Loucy (cell line): ENCODE results near the gene TRAPPC13.
"Not testable (repeated sequence)": the region's sequence is repeated elsewhere in the genome, so short reads cannot be mapped to it uniquely, and the experiment has no call there.

Experiments used
- H2AFZ ChIP-seq: fragments of 200-600 bp; sonication (generic); 2 replicates; pipeline ENCODE4 v1.6.0; 2016; ENCODE audit warnings: antibody characterized with exemption, mild to moderate bottlenecking, low read length, moderate library complexity
- H3F3A ChIP-seq: fragments of 200-600 bp; 2 replicates; pipeline ENCODE4 v1.6.0; 2016; ENCODE audit warnings: antibody characterized with exemption, low read depth, mild to moderate bottlenecking
- H3K27me3 ChIP-seq: fragments of 200-600 bp; sonication (generic); 2 replicates; pipeline ENCODE4 v1.6.1; 2014; ENCODE audit warnings: low read length, mild to moderate bottlenecking; ENCODE audit not compliant: insufficient read depth, poor library complexity, severe bottlenecking
- H3K36me3 ChIP-seq: fragments of 200-600 bp; sonication (generic); 2 replicates; pipeline ENCODE4 v1.6.1; 2016; ENCODE audit warnings: low read length; ENCODE audit not compliant: insufficient read depth
- H3K4me1 ChIP-seq: fragments of 200-600 bp; sonication (generic); 2 replicates; pipeline ENCODE4 v1.5.1; 2014; ENCODE audit warnings: low read length, mild to moderate bottlenecking; ENCODE audit not compliant: insufficient read depth, poor library complexity, severe bottlenecking
- H3K4me2 ChIP-seq: fragments of 200-600 bp; sonication (generic); 2 replicates; pipeline ENCODE4 v1.6.0; 2014; ENCODE audit warnings: antibody characterized with exemption, low read length, low read depth, mild to moderate bottlenecking; ENCODE audit not compliant: poor library complexity, severe bottlenecking
- H3K4me3 ChIP-seq: fragments of 200-600 bp; sonication (generic); 2 replicates; pipeline ENCODE4 v1.5.1; 2014; ENCODE audit warnings: low read length, mild to moderate bottlenecking, mixed read lengths; ENCODE audit not compliant: poor library complexity, severe bottlenecking
- H3K79me2 ChIP-seq: fragments of 200-600 bp; sonication (generic); 2 replicates; pipeline ENCODE4 v1.6.1; 2014; ENCODE audit warnings: low read length; ENCODE audit not compliant: insufficient read depth
- H3K9ac ChIP-seq: fragments of 200-600 bp; sonication (generic); 2 replicates; pipeline ENCODE4 v1.6.0; 2014; ENCODE audit warnings: mild to moderate bottlenecking, low read depth, low read length, moderate library complexity; ENCODE audit not compliant: poor library complexity, severe bottlenecking
- H3K9me2 ChIP-seq: fragments of 200-600 bp; sonication (generic); replicated peaks from 2 replicates; pipeline ENCODE4 v1.6.1; 2016; ENCODE audit warnings: low read depth, low read length, mixed read lengths
- H3K9me3 ChIP-seq: fragments of 200-600 bp; sonication (generic); 2 replicates; pipeline ENCODE4 v1.6.1; 2014; ENCODE audit warnings: mild to moderate bottlenecking, antibody characterized with exemption, low read length, low read depth; ENCODE audit not compliant: insufficient read depth
- H4K20me1 ChIP-seq: fragments of 200-600 bp; sonication (generic); 2 replicates; pipeline ENCODE4 v1.6.0; 2014; ENCODE audit warnings: antibody characterized with exemption, low read length, mild to moderate bottlenecking; ENCODE audit not compliant: insufficient read depth, poor library complexity, severe bottlenecking
- EZH2phosphoT487 ChIP-seq: fragments of 200-600 bp; IDR thresholded peaks from 2 replicates; pipeline ENCODE4 v1.6.1; 2018; ENCODE audit warnings: antibody characterized with exemption, mild to moderate bottlenecking, moderate library complexity, borderline replicate concordance
- TF ChIP-seq, protein P1 (sequence below): fragments of 200-600 bp; sonication (generic); conservative IDR thresholded peaks from 2 replicates; pipeline ENCODE4 v1.5.1; 2014; ENCODE audit warnings: mild to moderate bottlenecking, antibody characterized with exemption, low read length

The TRAPPC13 gene, protein sequence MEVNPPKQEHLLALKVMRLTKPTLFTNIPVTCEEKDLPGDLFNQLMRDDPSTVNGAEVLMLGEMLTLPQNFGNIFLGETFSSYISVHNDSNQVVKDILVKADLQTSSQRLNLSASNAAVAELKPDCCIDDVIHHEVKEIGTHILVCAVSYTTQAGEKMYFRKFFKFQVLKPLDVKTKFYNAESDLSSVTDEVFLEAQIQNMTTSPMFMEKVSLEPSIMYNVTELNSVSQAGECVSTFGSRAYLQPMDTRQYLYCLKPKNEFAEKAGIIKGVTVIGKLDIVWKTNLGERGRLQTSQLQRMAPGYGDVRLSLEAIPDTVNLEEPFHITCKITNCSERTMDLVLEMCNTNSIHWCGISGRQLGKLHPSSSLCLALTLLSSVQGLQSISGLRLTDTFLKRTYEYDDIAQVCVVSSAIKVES

DNA sequence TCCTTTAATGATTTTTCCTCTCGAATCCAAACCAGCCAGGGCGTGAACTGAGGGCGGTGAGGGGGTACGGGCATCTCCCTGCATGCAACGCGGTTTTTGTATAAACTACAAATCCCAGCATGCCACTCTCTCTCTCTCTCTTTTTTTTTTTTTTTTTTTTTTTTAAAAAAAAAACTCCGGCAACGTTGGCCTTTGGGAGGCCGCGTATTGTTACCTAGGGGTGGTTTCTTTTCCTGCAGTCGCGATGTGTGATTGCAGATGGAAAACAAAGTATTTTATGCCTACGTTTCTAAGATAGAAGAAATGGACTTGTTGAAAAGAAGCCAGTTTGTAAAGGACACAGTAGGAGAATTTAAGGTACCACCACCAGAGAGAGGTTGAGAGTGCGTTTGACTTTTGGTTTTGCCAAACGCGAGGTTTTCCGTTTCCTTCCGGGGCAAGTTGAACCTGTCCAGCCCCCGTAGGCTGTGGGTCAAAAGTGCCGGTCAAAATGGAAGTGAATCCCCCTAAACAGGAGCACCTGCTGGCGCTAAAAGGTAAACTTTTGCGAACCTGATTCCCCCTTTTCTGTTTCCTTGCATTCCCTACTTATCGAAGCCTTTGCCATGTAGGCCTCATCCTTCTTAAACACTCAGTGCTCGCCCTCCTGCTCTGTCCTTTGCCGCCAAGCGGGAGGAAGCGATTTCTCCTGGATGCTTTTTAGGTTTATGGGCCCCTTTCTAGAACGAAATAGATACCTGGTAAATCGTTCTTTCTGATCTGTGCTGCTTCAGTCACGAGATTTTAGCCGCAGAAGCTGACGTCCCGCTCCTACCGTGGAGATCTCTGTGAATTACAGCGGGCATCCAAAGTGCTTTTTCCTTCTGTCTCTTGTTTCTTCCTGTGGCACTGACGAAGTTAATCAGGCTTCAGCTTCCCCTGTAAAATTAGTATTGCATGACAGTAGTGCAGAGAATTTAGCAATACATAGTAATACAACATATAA, at the start of gene TRAPPC13, which contains the start of gene SHLD3:
TRAPPC13 (plus strand) TSS at position 457 of the 985 bp plus-strand sequence; CDS start at position 491, 34 bp downstream.
SHLD3 (plus strand) TSS at position 457 of the 985 bp plus-strand sequence. CDS start 4,561 bp downstream, outside the sequence.
- no peaks in the 10 kb centered on the region for H3K36me3 ChIP-seq
- peaks cover 7% of the 10 kb centered on the region for H4K20me1 ChIP-seq
- H3K27me3 ChIP-seq = no peaks in the 10 kb centered on the region
- no peaks in the 10 kb centered on the region for H3K9me3 ChIP-seq
- peak within 1 kb of the TSS; percentile 94 for H2AFZ ChIP-seq
- peak within 1 kb of the TSS; percentile 96 for H3K4me3 ChIP-seq
- no peaks in the 10 kb centered on the region for H3F3A ChIP-seq
- peak within 1 kb of the TSS; percentile 80 for H3K4me2 ChIP-seq
- H3K4me1 ChIP-seq = peaks cover 38% of the 10 kb centered on the region
- H3K79me2 ChIP-seq = peaks cover 67% of the 10 kb centered on the region
- no peak for TF ChIP-seq EZH2phosphoT487
- TF ChIP-seq, protein P1, sequence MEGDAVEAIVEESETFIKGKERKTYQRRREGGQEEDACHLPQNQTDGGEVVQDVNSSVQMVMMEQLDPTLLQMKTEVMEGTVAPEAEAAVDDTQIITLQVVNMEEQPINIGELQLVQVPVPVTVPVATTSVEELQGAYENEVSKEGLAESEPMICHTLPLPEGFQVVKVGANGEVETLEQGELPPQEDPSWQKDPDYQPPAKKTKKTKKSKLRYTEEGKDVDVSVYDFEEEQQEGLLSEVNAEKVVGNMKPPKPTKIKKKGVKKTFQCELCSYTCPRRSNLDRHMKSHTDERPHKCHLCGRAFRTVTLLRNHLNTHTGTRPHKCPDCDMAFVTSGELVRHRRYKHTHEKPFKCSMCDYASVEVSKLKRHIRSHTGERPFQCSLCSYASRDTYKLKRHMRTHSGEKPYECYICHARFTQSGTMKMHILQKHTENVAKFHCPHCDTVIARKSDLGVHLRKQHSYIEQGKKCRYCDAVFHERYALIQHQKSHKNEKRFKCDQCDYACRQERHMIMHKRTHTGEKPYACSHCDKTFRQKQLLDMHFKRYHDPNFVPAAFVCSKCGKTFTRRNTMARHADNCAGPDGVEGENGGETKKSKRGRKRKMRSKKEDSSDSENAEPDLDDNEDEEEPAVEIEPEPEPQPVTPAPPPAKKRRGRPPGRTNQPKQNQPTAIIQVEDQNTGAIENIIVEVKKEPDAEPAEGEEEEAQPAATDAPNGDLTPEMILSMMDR = no peak
- H3K9me2 ChIP-seq = no peaks in the 10 kb centered on the region
- peak within 1 kb of the TSS; percentile 84 for H3K9ac ChIP-seq

DNA sequence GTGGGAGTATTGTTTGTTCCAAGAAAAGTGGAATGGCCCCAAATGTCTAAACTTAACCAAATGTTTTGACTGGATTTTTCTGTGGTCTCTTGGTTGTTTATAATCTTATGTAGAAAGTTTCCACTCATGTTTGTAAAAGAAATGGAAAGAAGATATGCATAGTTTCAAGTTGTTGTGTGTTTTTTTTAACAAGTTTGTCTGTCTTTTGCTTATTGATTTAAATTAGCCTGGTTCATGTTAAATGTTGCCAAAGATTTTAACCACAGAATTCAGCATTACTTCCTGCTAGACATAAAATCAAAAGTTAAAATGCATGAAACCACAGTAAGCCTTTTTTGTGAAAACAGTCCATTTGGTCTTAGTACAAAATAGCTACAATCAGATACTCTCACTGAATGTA, 47.7 kb upstream of the TRAPPC13 start:
- no peaks in the 10 kb centered on the region for H3K79me2 ChIP-seq
- H3K36me3 ChIP-seq = peaks cover 14% of the 10 kb centered on the region; the same call in 1 of the 2 replicates
- no peak overlapping the region for H2AFZ ChIP-seq
- H3K9me3 ChIP-seq = no peaks in the 10 kb centered on the region
- H3K27me3 ChIP-seq = no peaks in the 10 kb centered on the region
- no peak overlapping the region for H3K9ac ChIP-seq
- no peaks in the 10 kb centered on the region for H3K4me1 ChIP-seq
- H3K9me2 ChIP-seq = no peaks in the 10 kb centered on the region
- H4K20me1 ChIP-seq = no peaks in the 10 kb centered on the region
- no peaks in the 10 kb centered on the region for H3F3A ChIP-seq
- TF ChIP-seq, protein P1 = no peak
- no peak for TF ChIP-seq EZH2phosphoT487
- H3K4me2 ChIP-seq = no peak overlapping the region
- H3K4me3 ChIP-seq = no peak overlapping the region

DNA sequence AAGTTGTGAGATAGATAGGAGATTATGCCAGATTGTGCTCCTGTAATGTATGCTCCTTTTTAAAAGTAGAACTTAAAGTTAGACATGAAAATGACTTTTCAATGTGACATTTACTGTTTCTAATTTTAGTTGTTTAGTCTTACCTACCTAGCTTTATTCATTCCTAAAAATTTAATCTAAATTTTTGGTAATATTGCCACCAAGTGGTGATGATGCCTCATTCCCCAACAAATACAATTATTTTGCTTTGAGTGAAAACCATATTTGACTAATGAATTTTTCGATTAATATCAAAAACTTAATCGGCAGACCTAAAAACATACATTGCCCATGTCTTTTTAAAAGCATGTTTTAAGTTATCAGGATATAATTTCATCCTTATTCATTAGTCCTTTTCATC, 36.1 kb upstream of the TRAPPC13 start:
- no peaks in the 10 kb centered on the region for H3K79me2 ChIP-seq
- no peaks in the 10 kb centered on the region for H3K9me3 ChIP-seq
- H3F3A ChIP-seq = no peaks in the 10 kb centered on the region
- H3K4me1 ChIP-seq = no peaks in the 10 kb centered on the region
- no peak overlapping the region for H2AFZ ChIP-seq
- no peak overlapping the region for H3K9ac ChIP-seq
- peaks cover 64% of the 10 kb centered on the region for H3K36me3 ChIP-seq
- H3K4me3 ChIP-seq = no peak overlapping the region
- H3K27me3 ChIP-seq = no peaks in the 10 kb centered on the region
- no peak overlapping the region for H3K4me2 ChIP-seq
- H3K9me2 ChIP-seq = no peaks in the 10 kb centered on the region
- H4K20me1 ChIP-seq = no peaks in the 10 kb centered on the region
- TF ChIP-seq EZH2phosphoT487 = no peak
- TF ChIP-seq, protein P1 = no peak; the same call in 1 of the 2 replicates

DNA sequence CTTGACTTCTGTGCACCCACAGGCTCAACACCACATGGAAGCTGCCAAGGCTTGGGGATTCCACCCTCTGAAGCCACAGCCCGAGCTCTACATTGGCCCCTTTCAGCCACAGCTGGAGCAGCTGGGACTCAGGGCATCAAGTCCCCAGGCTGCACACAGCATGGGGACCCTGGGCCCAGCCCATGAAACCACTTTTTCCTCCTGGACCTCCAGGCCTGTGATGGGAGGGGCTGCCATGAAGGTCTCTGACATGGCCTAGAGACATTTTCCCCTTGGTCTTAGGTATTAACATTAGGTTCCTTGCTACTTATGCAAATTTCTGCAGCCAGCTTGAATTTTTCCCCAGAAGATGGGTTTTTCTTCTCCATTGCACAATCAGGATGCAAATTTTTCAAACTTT, 23.1 kb upstream of the TRAPPC13 start:
- H3F3A ChIP-seq, H3K27me3 ChIP-seq, H3K79me2 ChIP-seq, H3K4me2 ChIP-seq, H3K4me1 ChIP-seq, H3K4me3 ChIP-seq, H4K20me1 ChIP-seq, H3K9ac ChIP-seq, H3K9me3 ChIP-seq, H3K9me2 ChIP-seq, H2AFZ ChIP-seq: not testable (repeated sequence)
- peaks cover 78% of the 10 kb centered on the region for H3K36me3 ChIP-seq
